GM12875 (cell line): Measurements from ENCODE around the gene IQSEC3.
A peak's percentile ranks its signal among the peaks of the same experiment; 100 is the strongest.
"Not testable (repeated sequence)": the region's sequence is repeated elsewhere in the genome, so short reads cannot be mapped to it uniquely, and the experiment has no call there.

Experiments
- H3K4me3 ChIP-seq: one replicate; pipeline ENCODE4 v1.5.1; 2011; ENCODE audit warnings: low read depth, low read length, control low read depth
- TF ChIP-seq, protein P1 (sequence below): IDR thresholded peaks from 2 replicates; pipeline ENCODE4 v1.5.1; 2011; ENCODE audit warnings: low read depth, mild to moderate bottlenecking, control low read depth, inconsistent platforms, low read length, moderate library complexity, borderline replicate concordance; ENCODE audit not compliant: insufficient read depth

Gene IQSEC3

DNA sequence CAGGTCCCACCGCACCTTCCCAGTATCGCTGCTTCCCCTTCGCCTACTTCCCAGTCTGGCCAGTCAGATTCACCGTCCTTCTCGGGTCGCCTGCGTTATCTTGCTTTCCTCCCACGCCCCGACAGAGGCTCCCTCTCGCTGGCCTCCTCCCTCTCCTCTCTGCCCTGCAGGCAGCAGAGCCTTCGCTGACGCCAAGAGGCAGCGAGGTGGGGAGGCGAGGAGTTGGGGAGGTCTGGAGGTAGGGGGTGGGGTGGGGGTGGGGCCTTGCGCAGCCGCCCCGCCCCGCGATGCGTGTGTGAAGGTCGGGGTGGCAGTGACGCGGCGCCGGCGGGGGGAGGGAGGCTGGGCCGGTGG is at the start of gene IQSEC3:
TSS of gene IQSEC3 (plus strand) at position 340 of the 354 bp plus-strand sequence. CDS start 116 bp downstream, outside the sequence.
- not testable (repeated sequence) for H3K4me3 ChIP-seq

DNA sequence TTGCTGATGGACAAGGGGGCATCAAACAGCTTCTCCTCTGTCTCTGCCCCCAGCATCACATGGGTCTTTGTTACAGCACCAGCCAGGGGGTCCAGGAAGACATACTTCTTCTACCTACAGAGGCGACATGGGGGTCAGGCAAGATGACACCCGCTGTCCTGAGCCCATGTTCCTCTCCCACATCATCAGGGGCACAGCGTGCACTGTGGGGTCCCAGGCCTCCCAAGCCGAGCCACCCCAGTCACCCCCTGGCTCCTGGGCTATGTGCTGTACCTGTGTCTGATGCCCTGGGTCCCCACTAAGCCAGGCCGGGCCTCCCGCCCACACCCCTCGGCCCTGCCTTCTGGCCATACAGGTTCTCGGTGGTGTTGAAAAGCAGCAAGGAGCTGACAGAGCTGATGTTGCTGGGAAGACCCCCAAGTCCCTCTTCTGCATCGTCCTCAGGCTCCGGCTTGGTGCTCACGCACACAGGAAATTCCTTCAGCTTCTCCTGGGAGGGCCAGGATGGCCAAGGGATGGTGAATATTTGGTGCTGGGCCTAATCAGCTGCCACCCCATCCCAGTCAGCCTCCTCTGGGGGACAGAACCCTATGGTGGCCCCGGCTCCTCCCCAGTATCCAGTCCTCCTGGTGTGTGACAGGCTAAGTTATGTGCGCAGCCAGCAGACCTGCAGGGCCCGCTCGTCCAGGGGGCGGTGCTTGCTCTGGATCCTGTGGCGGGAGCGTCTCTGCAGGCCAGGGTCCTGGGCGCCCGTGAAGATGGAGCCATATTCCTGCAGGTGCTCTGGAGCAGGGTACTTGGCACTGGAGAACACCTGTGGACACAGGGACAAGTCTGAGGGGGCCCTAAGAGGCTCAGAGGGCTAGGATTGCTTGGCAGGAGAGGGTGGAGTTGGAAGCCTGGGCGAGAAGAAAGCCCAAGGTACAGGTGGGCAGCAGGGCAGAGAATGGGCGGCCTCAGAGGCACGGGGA is 48.9 kb upstream of the IQSEC3 start:
- not testable (repeated sequence) for H3K4me3 ChIP-seq

DNA sequence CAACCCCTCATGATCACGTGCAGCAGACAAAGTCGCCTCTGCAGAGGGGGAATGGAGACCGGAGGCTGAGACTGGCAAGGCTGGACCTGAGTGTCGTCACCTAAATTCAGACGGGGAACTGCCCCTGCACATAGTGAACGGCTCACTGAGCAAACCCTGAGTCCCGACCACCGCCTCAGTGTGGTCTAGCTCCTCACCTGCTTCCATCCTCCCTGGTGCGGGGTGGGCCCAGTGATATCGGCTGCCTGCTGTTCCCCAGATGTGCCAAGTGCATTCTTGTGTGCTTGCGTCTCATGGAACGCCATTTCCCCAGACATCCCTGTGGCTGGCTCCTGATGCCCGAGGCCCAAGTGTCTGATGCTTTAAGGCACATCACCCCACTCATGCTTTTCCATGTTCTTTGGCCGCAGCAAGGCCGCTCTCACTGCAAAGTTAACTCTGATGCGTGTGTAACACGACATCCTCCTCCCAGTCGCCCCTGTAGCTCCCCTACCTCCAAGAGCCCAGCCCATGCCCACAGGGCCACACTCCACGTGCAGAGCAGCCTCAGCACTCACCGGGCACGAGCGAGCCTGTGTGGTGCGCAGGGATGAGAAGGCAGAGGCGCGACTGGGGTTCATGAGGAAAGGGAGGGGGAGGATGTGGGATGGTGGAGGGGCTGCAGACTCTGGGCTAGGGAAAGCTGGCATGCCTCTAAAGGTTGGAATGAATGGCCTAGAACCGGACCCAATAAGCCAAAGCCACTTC is 47.6 kb upstream of the IQSEC3 start:
- H3K4me3 ChIP-seq: not testable (repeated sequence)

DNA sequence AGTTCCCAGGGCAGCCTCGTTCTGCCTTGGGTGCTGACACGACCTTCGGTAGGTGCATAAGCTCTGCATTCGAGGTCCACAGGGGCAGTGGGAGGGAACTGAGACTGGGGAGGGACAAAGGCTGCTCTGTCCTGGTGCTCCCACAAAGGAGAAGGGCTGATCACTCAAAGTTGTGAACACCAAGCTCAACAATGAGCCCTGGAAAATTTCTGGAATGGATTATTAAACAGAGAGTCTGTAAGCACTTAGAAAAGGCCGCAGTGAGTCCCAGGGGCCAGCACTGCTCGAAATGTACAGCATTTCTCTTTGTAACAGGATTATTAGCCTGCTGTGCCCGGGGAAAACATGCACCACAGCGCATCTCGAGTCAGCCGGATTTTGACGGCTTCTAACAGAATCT is 46.7 kb upstream of the IQSEC3 start:
- H3K4me3 ChIP-seq: not testable (repeated sequence)

DNA sequence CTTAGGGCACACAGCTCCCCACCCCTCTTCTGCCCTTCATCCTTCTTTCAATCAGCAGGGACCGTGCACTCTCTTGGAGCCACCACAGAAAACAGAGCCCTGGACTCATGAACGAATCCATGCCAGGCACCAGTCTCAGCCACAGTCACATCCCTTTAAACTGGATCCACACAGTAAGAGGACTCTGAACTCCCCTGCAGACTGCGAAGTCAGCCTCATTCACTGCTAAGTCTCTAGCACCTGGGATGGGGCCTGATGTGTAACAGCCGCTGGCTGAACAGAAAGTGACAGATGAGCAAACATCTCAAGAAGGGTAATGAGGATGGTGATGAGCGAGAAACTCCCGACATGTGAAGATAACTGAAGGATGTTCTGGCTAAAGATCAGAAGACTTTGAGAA is 45.8 kb upstream of the IQSEC3 start:
- TF ChIP-seq, protein P1, sequence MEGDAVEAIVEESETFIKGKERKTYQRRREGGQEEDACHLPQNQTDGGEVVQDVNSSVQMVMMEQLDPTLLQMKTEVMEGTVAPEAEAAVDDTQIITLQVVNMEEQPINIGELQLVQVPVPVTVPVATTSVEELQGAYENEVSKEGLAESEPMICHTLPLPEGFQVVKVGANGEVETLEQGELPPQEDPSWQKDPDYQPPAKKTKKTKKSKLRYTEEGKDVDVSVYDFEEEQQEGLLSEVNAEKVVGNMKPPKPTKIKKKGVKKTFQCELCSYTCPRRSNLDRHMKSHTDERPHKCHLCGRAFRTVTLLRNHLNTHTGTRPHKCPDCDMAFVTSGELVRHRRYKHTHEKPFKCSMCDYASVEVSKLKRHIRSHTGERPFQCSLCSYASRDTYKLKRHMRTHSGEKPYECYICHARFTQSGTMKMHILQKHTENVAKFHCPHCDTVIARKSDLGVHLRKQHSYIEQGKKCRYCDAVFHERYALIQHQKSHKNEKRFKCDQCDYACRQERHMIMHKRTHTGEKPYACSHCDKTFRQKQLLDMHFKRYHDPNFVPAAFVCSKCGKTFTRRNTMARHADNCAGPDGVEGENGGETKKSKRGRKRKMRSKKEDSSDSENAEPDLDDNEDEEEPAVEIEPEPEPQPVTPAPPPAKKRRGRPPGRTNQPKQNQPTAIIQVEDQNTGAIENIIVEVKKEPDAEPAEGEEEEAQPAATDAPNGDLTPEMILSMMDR: no peak
- H3K4me3 ChIP-seq: no peak overlapping the region

DNA sequence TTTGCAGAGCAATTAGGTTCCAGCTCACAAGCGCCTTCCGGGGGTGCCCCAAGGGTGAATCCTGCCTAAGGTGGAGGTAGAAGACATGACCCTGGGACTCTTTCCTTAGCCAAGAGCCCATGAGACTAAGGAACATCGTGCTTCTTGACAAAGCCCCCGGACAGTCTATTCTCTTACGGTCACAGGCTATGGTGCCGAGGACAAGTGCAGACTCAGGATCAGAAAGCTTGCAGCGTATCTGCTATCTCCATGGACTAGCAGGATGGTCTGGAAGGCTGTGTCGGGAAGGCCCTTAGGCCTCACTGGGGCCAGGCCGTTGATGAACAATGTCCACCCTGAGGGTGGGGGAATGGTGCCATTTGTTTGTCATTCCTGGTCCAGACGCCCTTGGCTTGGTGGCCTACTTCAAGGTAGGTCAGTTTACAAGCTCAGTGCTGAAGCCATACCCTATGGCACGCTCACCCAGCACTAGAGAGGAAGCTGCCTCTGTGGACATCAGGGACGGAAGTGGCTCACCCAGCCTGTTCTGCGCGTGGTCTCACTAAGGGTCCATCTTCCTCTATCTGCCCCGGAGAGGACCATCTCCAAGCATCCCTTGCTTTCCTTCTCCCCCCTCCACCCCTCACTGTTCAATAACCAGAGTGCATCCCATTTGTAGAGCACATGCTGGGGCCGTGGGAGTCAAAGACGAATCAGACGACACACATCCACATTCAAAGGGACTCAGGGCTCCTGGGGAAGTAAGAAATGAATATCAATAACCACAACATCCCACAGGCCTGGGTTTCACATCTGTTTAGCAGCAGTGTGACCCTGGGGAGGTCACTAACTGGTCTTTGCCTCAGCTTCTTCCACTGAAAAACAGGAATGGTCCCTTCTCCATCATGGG is 45.0 kb upstream of the IQSEC3 start:
- no peak overlapping the region for H3K4me3 ChIP-seq
- TF ChIP-seq, protein P1: no peak

DNA sequence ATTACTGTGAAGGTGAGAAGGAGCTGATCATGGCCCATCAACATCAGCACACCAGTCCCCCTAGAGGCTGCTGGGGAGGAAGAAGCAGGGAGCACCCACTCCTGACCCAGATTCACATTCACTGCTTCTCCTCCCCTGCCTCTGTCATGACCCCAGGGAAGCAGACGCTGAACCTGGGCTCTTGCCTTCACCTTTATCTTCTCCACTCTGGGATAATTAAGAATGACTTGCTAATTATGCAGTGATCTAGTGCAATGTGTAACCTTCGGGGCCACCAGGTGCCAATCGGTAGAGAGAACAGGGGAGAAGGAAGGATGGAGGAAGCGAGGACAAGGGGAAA is 44.4 kb upstream of the IQSEC3 start:
- TF ChIP-seq, protein P1: peak; percentile 42
- no peak overlapping the region for H3K4me3 ChIP-seq

DNA sequence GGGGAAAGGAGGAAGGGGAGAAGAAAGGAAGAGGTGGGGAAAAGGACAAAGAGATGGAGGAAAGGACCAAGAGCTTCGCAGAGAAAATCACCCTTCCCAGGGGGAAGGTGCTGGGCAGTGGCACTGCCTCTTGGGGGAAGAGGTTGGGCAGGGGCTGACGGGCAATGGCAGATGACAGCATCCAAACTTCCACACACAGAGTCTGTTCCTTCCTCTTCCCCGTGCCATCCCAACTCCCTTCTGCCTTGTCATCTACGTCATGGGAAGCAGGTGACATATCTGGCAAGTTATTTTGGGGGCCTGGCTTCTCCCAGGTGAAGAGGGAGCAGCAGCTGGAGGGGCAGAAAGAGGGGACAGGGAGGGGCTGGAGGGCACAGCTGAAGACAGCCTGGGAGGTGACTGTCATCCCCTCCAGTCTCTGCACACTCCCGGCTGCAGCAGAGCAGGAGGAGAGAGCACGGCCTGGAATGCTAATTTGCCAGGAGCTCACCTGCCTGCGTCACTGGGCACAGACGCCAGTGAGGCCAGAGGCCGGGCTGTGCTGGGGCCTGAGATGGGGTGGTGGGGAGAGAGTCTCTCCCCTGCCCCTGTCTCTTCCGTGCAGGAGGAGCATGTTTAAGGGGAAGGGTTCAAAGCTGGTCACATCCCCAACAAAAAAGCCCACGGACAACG is 43.9 kb upstream of the IQSEC3 start:
- H3K4me3 ChIP-seq: no peak overlapping the region
- TF ChIP-seq, protein P1: no peak

DNA sequence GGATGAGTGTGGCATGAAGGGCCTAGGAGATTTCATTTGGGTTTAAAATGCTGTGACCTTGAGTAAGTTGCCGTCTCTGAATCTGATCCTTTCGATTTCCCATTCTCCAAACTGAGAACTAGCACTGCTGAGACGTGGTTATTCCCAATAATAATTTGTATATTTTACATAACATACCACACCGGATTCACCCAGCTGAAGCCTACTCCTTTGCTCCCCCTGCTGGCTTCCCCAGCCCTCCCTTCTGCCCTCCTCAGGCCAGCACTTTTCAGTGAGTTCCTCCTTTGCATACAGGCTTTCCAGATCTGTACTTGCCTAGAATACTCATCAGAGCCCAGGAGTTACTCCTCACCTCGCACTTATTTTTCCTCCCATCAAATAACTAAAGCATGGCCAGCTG is 38.7 kb upstream of the IQSEC3 start:
- H3K4me3 ChIP-seq: not testable (repeated sequence)

DNA sequence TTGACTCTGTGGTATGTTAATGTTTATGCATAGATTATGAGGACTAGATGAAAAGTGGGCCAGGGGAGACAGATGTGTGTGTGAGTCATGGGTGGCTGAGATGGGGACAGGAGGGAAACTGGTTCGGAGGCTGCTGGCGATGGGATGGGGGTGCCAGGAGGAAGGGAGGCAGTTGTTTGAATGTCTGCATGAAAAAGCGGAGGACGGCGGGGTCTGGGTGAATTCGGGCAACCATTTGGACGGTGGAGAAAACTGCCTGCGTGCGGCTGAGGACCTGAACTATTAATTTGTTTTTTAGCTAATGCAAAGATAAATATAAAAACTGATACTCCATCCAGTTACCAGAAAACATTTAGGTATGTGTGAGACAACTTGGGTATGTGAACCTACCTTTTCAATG is 27.8 kb upstream of the IQSEC3 start:
- not testable (repeated sequence) for H3K4me3 ChIP-seq

DNA sequence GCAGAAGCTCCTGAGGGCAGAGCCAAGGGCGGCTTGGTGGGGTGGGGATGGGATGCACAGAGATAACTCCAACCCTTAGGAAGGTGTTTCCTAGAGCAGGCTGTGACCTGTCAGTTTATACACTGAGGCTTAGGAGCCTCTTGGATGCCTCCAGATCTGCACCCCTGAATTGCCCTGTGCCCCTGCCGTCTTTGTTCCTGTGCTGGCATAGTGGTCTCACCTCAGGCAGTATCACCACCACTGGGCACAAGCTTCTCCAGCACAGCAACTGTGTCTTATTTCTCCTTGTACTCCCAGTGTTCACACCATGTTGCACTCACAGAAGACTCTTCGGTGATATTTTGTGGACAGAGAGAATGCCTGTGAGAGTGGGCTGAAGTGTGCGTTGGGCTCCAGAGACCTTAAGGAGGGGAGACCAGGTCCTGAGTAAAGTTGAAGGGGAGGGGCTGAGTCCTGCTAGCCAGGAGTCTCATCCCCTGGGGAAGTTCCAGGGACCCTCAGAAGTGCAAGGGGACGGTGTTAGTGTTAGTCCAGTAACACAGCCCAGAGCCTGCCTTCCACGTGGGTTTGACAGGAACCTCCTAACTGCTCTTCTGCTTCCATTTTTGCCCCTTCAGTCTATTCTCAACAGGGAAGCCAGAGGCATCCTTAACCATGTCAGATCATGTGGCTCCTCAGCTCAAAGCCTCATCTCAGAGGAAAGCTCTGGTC is 26.9 kb upstream of the IQSEC3 start:
- H3K4me3 ChIP-seq: not testable (repeated sequence)

DNA sequence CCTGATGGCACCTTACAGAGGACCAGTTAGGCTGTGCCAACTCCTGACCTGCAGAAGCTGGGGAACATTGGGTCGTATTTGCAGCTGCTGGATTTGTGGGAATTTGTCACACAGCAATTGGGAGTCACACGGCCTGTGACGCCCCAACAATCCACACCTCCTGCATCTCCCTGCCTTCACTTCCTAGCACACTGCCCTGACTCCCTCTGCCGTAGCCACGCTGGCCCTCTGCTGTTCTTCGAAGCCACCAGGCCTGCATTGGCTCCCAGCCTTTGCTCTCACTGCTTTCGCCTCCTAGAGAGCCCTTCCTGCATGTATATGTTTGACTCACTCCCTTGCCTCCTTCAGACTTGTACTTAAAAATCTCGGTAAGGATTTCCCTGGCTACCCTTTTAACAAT is 22.2 kb upstream of the IQSEC3 start:
- H3K4me3 ChIP-seq: not testable (repeated sequence)
